22Rv1 (cell line): ENCODE results near the gene TCERG1L.

Source experiments
- CTCF ChIP-seq: fragments of 450-650 bp; IDR thresholded peaks from 2 replicates; pipeline ENCODE4 v1.5.1; 2017; ENCODE audit warnings: mild to moderate bottlenecking
- ZFX ChIP-seq: fragments of 450-650 bp; IDR thresholded peaks from 2 replicates; pipeline ENCODE4 v1.6.1; 2017; ENCODE audit warnings: antibody characterized with exemption, borderline replicate concordance

GRCh38 chr10:131110241-131110783 lies 201.2 kb downstream of the TCERG1L start:
- TF ChIP-seq CTCF (no peak), ZFX (no peak)
